Measurements from ENCODE around the gene SH2D1B. TPM values are rescaled to one million over a fixed set of nuclear protein-coding genes. Genes with fewer than 3 reads are reported as not detected.
A peak's percentile ranks its signal among the peaks of the same experiment; 100 is the strongest.

SH2D1B gene
- total and polyA plus RNA-seq, 9 of the 15 experiments (the other 6 are each of a cell fraction or from before 2014, with no cell fraction given), result 5.6 to 19.6 (median 9.7) TPM

DNA sequence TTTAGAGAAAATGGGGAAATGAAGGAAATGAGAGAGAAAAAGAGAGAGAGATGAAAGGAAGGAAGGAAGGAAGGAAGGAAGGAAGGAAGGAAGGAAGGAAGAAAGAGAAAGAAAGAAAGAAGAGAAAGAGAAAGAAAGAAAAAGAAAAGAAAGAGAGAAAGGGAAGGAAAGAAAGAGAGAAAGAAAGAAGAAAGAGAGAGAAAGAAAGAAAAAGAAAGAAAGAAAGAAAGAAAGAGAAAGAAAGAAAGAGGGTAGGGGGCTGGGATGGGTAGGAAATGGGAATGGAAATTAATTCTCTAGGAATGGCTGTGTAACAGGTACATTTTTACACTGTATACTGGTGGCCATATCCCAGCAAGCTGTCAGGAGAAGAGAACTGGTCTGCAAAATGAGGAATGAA is 4.3 kb upstream of the SH2D1B start (continued):
- TF ChIP-seq ZBTB2 (IDR thresholded peaks at IDR 0.05), result peak; percentile 48; the same call in 1 of the 2 replicates

DNA sequence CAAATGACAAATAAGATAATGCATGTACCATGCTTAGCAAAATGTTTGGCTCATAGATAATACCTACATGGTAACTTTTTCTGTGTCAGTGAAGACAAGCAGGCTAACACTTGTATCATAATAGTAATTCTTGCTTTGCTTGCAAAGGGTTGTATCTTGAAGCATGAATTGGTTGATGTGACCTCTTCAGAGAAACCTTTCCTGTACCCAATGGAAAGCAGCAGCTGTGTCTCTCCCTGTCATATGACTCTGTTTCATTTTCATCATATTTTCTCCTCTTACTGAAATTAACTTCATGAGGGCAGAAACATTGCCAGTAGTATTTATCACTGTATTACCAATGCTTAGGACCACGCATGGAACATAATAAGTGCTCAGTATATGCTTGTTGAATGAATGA is 4.4 kb downstream of the SH2D1B start:
- POLR2A ChIA-PET, result interaction anchor here (0.7 to 1.5 kb wide), 3 partner anchors 9 to 616 kb away, joined by 3 to 6 read pairs (median 5); no protein-coding TSS in a partner anchor
- TF ChIP-seq DPF2 (IDR thresholded peaks at IDR 0.05), result no peak
- TF ChIP-seq ZNF445 (CRISPR knock-in tag; IDR thresholded peaks at IDR 0.05; ENCODE audit: low read depth), result no peak
- no peak for TF ChIP-seq DNMT1 (IDR thresholded peaks at IDR 0.05)
- TF ChIP-seq RFX1 (IDR thresholded peaks at IDR 0.05), result no peak
- TF ChIP-seq, protein P1, sequence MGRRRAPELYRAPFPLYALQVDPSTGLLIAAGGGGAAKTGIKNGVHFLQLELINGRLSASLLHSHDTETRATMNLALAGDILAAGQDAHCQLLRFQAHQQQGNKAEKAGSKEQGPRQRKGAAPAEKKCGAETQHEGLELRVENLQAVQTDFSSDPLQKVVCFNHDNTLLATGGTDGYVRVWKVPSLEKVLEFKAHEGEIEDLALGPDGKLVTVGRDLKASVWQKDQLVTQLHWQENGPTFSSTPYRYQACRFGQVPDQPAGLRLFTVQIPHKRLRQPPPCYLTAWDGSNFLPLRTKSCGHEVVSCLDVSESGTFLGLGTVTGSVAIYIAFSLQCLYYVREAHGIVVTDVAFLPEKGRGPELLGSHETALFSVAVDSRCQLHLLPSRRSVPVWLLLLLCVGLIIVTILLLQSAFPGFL (CRISPR knock-in tag; IDR thresholded peaks at IDR 0.05), result no peak
- TF ChIP-seq, protein P2, sequence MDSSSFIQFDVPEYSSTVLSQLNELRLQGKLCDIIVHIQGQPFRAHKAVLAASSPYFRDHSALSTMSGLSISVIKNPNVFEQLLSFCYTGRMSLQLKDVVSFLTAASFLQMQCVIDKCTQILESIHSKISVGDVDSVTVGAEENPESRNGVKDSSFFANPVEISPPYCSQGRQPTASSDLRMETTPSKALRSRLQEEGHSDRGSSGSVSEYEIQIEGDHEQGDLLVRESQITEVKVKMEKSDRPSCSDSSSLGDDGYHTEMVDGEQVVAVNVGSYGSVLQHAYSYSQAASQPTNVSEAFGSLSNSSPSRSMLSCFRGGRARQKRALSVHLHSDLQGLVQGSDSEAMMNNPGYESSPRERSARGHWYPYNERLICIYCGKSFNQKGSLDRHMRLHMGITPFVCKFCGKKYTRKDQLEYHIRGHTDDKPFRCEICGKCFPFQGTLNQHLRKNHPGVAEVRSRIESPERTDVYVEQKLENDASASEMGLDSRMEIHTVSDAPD (CRISPR knock-in tag; IDR thresholded peaks at IDR 0.05), result no peak
- TF ChIP-seq ZNF699 (CRISPR knock-in tag; IDR thresholded peaks at IDR 0.05; ENCODE audit: insufficient replicate concordance), result no peak
- TF ChIP-seq ZNF436 (CRISPR knock-in tag; IDR thresholded peaks at IDR 0.05), result no peak
- no peak for TF ChIP-seq NFATC3 (IDR thresholded peaks at IDR 0.05)
- TF ChIP-seq, protein P3, sequence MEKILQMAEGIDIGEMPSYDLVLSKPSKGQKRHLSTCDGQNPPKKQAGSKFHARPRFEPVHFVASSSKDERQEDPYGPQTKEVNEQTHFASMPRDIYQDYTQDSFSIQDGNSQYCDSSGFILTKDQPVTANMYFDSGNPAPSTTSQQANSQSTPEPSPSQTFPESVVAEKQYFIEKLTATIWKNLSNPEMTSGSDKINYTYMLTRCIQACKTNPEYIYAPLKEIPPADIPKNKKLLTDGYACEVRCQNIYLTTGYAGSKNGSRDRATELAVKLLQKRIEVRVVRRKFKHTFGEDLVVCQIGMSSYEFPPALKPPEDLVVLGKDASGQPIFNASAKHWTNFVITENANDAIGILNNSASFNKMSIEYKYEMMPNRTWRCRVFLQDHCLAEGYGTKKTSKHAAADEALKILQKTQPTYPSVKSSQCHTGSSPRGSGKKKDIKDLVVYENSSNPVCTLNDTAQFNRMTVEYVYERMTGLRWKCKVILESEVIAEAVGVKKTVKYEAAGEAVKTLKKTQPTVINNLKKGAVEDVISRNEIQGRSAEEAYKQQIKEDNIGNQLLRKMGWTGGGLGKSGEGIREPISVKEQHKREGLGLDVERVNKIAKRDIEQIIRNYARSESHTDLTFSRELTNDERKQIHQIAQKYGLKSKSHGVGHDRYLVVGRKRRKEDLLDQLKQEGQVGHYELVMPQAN (IDR thresholded peaks at IDR 0.05; ENCODE audit: borderline replicate concordance), result no peak
- no peak for TF ChIP-seq SMAD3 (CRISPR knock-in tag; conservative IDR thresholded peaks at IDR 0.05)
- TF ChIP-seq ZNF263 (CRISPR knock-in tag; IDR thresholded peaks at IDR 0.05; ENCODE audit: borderline replicate concordance), result no peak
- TF ChIP-seq ZNF551 (CRISPR knock-in tag; IDR thresholded peaks at IDR 0.05), result no peak
- no peak for TF ChIP-seq ZNF507 (tag; conservative IDR thresholded peaks at IDR 0.05)
- TF ChIP-seq NFE2 (IDR thresholded peaks at IDR 0.05; ENCODE audit: low read depth), result no peak
- no peak for TF ChIP-seq KDM1A (IDR thresholded peaks at IDR 0.05)

More for the DNA sequence above, 4.4 kb downstream of the SH2D1B start:
- in situ Hi-C loops (cut with MboI) (no loop called here), intact Hi-C loops (cut with micrococcal nuclease) (no loop called here)
- Histone ChIP-seq H3K27ac (ENCODE audit: extremely low read depth, low read depth, low read length) (no peak overlapping the region), H3K79me2 (ENCODE audit: control insufficient read depth, insufficient read depth, low read length) (no peaks in the 10 kb centered on the region), H3K4me1 (replicated peaks in 1 of 2; ENCODE audit: control insufficient read depth in 2 of 2, insufficient read depth in 2 of 2, low read length in 2 of 2) (peaks cover 0 to 42% of the 10 kb centered on the region in 2 experiments; a peak in 2 of 5 replicates), H3K9me1 (ENCODE audit: control insufficient read depth, insufficient read depth, low read length) (no peaks in the 10 kb centered on the region), H2AFZ (ENCODE audit: low read depth, low read length) (peak overlapping the region; percentile 54), H3K9me3 (replicated peaks; ENCODE audit: control insufficient read depth, insufficient read depth, low read depth, low read length) (no peaks in the 10 kb centered on the region), H3K27me3 (ENCODE audit: control insufficient read depth in 2 of 2, insufficient read depth in 2 of 2, low read length in 2 of 2) (no peaks in the 10 kb centered on the region), H3K4me2 (ENCODE audit: insufficient read depth, low read length) (peak overlapping the region; percentile 39; the same call in 1 of the 2 replicates), H3K4me3 (no peak overlapping the region), H3K9ac (ENCODE audit: insufficient read depth in 1 of 2, low read depth in 2 of 2, low read length in 2 of 2) (0 out of 4 replicates have a peak overlapping the region, but pooled peaks of 1 of the 2 experiments have one; percentile 2), H3K36me3 (ENCODE audit: control insufficient read depth, insufficient read depth, low read length) (no peaks in the 10 kb centered on the region), H4K20me1 (replicated peaks; ENCODE audit: control insufficient read depth, insufficient read depth, low read length) (no peaks in the 10 kb centered on the region)
- no peak for ATAC-seq
- BruUV-seq (replicated peaks), result no TSS peak
- DNase-seq (ENCODE audit: extremely low read depth in 1 of 4, low spot score in 3 of 4), result no peak
- FAIRE-seq, result peak; percentile 23
- CTCF ChIA-PET (ENCODE audit: low intra/inter-chr PET ratio), result no interaction called here
- 69% methylated on average over 1 of the region's 1 CpG for WGBS (ENCODE audit: insufficient coverage, low coverage, missing lambda C conversion rate)
